NCI-H2107 treated with DMSO at 0.1 percent for 48 hours (cell line): ENCODE results near the gene TRAPPC6A.

Experiments used
- DNase-seq: peaks from one replicate; lab custom pipeline; 2025; ENCODE audit not compliant: unreplicated experiment; lab: John Stamatoyannopoulos, UW

TRAPPC6A gene

DNA sequence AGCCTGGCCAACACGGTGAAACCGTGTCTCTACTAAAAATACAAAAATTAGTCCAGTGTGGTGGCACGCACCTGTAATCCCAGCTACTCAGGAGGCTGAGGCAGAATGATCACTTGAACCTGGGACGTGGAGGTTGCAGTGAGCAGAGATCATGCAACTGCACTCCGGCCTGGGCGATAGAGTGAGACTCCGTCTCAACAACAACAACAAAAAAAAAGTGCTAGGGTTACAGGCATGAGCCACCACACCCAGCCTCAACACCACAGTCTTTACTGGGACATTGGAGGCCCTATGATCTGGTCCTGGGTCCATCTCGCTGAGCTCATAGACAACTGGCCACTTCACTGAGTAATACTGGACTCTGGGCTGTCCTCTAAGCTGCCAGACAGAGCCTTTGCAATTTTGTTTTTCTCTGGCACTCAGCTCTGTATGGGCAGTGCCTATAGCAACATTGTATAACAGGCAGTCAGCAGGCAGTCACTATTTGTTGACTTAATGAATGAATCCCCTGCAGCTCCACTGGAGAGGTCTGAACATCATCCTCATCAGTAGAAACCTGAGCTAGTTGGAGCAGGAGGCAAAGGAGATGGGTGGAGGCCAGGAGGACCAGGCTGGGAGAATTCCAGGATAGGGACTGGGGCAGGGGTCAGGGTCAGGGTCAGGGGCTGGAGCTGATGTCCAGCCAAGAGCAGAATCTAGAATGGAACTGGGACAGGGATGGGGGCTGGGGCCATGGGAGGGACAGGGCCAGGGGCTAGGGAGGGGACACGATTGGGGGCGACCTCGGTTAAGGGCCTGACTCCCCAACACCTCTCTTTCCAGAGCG lies 8.7 kb upstream of the TRAPPC6A start:
- DNase-seq: peak; percentile 8

DNA sequence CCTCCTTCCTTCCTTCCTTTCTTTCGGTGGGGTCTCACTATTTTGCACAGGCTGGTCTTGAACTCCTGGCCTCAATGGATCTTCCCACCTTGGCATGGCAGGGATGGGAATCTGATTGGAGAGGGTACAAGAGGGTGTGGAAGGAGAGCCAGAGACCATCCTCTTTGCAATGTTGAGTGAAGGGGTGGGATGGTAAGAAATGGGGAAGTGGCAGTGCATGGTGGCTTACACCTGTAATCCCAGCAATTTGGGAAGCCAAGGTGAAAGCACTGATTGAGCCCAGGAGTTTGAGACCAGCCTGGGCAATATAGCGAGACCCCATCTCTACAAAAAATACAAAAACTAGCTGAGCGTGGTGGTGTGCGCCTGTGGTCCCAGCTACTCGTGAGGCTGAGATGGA lies 6.1 kb upstream of the TRAPPC6A start:
- no peak for DNase-seq

DNA sequence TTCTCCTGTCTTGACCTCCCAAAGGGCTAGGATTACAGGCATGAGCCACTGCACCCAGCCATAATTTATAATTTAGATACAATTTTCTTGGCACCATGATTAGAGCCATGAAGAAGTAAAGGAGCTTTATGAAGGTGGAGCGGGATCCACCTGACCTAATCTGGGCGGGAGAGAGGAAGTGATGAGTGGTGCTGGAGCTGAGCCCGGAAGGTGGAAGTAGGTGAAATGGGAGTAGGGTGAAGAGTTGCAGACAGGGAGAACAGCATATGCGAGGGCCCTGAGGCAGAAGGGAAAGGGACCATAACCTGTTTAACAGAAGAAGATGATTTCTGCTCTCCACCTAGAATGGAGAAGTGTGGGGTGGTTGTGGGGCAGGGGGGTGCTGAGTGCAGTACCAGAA lies 4.7 kb upstream of the TRAPPC6A start:
- DNase-seq: no peak

- DNase-seq: no peak
These were observed 2.9 kb upstream of the TRAPPC6A start for GRCh38 chr19:45180936-45181335.

DNA sequence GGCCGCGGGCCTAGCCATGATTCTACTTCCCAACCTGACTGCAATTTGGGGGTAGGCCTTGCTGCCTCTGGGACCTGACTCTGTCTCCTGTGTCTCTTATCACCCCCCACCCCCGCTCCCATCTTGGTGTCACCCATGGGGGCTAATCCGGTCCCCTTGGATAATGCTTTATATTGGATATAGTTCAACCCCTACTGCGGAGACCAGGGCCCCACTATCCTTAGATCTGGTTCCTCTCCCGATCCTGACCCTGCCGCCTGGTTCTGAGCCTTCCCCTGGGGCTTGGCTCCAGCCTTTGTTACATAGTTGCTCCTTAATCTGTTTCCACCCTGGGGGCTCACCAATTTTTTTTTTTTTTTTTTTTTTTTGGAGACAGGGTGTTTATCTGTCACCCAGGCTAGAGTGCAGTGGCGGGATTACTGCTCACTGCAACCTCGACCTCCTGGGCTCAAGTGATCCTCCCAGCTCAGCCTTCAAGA lies 1.9 kb upstream of the TRAPPC6A start:
- no peak for DNase-seq

GRCh38 chr19:45179072-45179891 lies 1.2 kb upstream of the TRAPPC6A start:
- no peak for DNase-seq

GRCh38 chr19:45178262-45179071 lies 430 bp upstream of the TRAPPC6A start, which contains the start of gene BLOC1S3:
TSS of gene BLOC1S3 (plus strand) at chr19:45178784. CDS start at chr19:45179297, 513 bp downstream.
- DNase-seq: peak; percentile 100

DNA sequence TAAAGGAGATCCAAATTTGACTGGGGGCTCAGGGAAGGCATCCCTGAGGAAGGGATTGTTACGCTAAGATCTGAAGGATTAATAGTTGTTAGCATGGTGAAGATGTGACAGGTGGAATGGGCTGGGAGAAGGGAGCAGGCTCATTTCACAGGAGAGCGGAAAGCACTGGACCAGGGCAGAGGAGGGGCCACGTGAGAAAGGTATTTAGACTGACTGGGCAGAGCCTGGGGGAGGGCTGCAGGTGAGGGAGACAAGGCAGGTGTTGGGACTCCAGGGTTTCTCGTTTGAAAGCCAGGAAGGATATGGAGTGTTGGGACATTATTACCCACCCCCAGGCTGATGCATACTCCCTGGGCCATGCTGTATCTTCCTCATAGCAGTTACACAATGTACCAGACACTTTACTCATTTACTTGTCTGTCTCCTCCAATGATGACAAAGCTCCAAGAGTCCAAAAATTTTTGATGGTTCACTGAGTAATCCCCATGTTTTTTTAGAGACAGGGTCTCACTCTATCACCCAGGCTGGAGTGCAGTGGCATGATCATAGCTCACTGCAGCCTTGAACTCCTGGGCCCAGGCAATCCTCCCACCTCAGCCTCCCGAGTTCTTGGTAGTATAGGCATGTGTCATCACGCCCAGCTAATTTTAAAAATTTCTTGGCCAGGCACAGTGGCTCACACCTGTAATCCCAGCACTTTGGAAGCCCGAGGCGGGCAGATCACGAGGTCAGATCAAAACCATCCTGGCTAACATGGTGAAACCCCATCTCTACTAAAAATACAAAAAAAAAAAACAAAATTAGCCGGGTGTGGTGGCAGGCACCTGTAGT lies 2.3 kb downstream of the TRAPPC6A start:
- peak; percentile 23 for DNase-seq

DNA sequence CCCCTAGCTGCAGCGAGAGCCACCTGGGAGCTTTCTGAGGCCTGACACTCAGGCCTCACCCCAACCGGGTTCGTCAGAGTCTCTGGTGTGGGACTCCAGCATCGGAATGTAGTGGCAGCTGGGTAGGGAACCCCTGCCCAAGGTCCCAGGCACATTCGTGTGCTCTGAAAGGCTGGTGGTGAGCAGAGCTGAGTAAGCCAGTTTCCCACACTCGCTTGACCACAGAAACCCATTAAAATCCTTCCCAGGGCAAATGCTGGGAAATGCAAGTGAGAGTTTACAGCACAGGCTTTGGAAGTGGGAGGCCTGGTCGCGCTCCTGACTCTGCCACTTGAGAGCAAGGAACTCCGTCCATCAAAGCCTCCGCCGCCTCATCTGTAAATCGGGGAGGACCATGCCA lies 4.2 kb downstream of the TRAPPC6A start:
- no peak for DNase-seq

GRCh38 chr19:45172611-45173208 lies 5.3 kb downstream of the TRAPPC6A start:
- no peak for DNase-seq

GRCh38 chr19:45172173-45172572 lies 5.9 kb downstream of the TRAPPC6A start:
- no peak for DNase-seq

- no peak for DNase-seq
These were observed 6.8 kb downstream of the TRAPPC6A start for GRCh38 chr19:45171211-45171623.

DNA sequence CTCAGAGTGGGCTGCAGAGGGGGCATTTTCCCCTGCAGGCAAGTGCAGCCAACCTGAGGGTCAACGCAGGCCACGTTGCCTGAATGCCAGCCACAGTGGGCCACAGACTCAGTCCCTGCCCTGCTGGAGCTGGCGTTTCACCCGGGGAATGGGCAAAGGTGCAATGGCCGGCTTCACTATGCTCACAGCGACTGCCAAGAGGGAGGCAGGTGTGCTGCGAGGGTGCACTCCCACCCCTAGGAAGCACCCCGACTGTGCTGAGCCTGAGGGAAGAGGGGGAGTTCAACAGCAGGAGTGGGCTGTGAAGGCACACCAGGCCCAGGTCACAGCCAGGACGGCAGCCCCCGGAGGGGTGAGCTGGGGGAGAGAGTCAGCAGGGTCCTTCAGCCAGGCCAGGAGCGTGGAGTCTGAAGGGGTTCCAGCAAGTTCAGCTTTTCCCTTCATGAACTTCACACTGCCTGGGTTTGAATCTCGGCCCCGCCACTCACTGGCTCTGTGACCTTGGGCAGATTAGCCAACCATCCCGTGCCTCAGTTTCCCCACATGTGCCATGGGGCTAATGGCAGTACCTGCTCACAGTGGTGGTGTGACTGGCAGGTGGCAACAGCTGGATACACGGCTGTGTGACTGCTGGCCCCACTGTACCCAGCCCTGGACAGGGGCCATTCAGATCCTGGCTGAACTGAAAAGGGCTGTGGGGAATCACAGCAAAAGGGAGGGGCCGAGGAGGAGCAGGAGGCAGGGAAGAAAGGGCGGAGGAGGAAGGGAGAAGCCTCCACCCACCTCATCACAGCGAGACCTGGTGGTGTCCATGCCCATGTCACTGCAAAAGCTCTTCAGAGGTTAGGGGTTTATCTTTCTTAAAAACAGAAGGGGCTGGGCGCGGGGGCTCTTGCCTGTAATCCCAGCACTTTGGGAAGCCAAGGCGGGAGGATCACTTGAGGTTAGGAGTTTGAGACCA lies 7.6 kb downstream of the TRAPPC6A start:
- no peak for DNase-seq

- no peak for DNase-seq
These were observed 8.4 kb downstream of the TRAPPC6A start for GRCh38 chr19:45169602-45170001.

DNA sequence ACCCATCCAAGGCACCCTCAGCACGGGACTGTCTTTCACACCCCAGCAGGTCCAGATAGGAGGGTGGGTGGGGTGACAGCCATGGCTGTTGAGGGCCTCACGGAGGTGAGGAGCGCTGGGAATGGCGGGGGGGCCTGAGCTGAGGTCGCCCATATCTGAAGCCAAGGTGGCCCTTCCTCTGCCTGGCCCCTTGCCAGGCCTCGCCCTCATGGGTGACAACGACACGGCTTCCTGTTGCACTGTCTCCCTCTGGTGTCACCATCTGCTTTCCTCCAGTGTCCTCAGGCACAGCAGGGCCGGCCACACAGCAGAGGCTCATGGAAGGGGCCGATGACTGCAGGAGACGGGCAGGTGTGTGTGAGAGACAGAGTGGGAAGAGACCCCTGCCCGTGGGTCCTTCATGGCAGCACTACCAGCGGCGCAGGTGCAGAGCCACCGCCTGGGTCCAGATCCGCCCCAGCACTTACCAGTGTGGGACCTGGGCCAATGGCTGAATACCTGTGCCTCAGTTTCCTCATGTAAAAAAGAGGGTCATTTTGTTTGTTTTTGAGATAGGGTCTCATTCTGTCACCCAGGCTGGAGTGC lies 9.2 kb downstream of the TRAPPC6A start:
- DNase-seq: no peak

- no peak for DNase-seq
These were observed 11.2 kb downstream of the TRAPPC6A start for GRCh38 chr19:45166723-45167252.

DNA sequence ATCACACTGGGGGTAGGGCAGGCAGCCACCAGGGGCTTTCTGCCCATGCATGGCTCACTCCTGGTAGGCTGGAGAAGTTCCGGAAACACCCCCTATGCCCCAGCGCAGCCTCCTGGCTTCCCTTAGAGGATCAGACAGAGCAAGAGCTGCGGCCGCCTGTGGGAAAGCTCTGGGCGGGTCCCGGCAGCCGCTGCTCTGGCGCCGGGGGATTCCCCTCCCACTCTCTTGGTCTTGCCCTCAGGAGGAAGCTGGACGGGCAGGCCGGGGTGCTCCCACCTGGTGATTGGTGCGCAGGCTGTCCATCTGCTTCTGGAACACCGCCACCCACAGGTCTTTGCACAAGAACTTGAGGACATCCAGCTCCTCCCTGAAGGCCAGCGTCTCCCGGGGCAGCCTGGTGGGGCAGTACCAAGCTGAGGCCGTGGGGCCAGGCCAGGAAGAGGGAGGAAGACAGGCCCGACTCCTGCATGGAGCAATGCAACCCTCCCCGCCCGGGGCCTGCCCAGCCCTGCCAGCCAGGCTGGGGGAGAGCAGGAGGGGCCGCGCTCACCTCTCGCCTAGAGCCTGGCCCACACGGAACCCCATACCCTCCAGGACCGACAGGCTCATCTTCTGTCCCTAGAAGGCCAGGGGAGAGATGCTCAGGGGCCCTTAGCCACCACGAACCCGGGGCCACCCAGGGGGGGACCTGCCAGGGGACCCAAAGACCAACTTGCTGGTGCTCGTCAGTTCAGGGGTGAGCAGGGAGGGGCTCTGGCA lies 13.3 kb downstream of the TRAPPC6A start:
- DNase-seq: no peak
